Right renal cortex interstitium (tissue), 3 donors: Measurements from ENCODE around the gene TRIM2. TPM values are rescaled to one million over a fixed set of nuclear protein-coding genes. Genes with fewer than 3 reads are reported as not detected.
A peak's percentile ranks its signal among the peaks of the same experiment; 100 is the strongest.

Source experiments
- DNase-seq, 3 donors: peaks; one replicate each; pipeline ENCODE4 v3.0.0-alpha.2; 2013; ENCODE audit warnings: low read depth in 3 of 3, low spot score in 2 of 3
- polyA plus RNA-seq, 3 donors: library from polyadenylated mRNA; unstranded; fragments of 120-200 nt; gene quantifications; one replicate each; pipeline ENCODE4 v1.2.1, GENCODE V29; 2013; ENCODE audit not compliant: insufficient read length in 3 of 3

The TRIM2 gene
- polyA plus RNA-seq, 3 donors = 76.5 to 80.1 (median 79.4) TPM

GRCh38 chr4:153246446-153247115, 42.3 kb downstream of the TRIM2 start:
- no peak for DNase-seq

- DNase-seq = no peak
Observed at GRCh38 chr4:153247116-153247490, 42.9 kb downstream of the TRIM2 start.

DNA sequence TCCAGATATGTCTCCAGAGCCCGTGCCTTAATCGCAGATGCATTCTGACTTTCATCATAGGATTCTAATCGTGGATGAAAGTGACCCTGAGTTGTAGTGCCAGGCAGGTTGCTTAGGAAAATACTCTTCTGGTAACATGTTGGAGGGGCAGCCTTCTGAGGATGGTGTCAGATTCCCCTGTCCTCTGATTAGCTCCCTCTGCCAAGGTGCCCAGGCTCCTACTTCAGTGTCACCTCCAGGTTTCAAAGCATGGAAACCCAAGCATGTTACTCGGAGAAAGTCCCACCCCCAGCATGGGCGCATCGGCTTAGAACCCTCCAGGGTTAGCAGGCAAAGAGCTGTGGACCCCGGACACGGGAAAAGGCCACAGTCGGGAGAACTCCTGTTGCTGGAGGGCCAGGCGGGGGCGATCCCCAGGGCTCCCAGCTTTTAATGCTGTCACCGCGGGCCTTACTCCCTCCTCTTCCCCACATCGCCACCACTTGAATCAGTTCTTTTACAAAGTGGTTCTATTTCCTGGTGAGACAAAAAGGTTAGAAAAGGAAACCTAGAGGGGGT, 44.5 kb downstream of the TRIM2 start:
- no peak for DNase-seq

DNA sequence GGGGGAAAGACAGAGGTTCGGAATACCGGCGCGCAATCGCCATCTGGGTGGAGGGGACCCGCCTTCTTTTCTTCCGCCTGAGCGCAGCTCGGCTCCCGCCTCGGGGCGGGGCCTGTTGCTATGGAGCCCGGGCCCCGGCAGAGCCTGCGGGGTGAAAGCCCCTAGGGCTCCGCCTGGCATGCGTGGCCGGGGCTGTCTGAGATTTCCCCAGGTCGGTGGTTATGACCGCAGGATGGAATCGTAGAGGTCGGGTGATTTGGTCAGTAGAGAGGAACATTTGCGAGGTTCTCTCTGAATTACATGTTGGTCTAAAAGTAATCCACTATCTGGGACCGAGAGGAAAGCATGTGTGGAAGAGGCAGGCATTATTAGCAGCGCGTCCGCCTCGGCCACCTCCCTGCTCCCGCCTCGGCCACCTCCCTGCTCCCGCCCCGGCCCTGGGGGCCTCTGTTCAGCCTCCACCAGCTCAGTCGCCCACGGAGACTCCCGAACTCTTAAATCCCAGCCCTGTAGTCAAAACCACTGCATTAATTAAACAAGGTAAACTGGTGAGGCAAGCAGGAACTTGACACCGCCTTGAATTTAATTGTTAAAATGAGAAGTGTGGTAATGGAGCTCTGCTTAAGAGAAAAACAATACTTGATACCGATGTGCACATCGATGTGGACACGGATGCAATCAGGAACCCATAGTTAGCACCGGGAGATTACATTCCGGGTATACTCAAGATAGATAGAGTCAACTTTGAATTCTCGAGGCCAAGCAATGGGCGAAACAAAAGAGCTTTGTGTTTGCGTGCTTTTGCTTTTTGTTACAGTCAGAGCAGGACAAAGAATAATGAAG, 45.2 kb downstream of the TRIM2 start:
- DNase-seq = peak; percentile 80 to 82 (median 80)

GRCh38 chr4:153252122-153252521, 47.9 kb downstream of the TRIM2 start:
- no peak for DNase-seq

- DNase-seq = no peak
Observed at GRCh38 chr4:153255233-153255632, 51.0 kb downstream of the TRIM2 start.

GRCh38 chr4:153257151-153257620, 52.9 kb downstream of the TRIM2 start:
- DNase-seq = no peak

DNA sequence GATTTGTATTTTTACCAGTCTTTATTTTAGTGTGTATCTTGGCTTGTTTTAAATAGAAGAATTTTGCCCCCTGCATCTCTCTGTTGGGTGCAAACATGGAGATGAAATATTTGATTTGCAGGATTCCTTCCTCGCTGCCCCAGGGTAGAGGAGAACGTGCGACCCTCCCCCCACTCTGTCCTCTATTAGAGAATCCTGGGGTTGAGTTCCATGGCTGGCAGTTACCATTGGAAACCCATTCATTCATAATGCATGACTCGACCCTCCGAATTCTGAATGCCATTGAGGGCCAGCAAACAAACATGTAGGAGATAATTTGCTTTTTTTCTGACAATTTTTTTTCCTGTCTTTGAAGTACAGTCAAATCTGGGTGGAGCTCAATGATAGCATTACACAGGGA, 53.7 kb downstream of the TRIM2 start:
- DNase-seq = no peak

DNA sequence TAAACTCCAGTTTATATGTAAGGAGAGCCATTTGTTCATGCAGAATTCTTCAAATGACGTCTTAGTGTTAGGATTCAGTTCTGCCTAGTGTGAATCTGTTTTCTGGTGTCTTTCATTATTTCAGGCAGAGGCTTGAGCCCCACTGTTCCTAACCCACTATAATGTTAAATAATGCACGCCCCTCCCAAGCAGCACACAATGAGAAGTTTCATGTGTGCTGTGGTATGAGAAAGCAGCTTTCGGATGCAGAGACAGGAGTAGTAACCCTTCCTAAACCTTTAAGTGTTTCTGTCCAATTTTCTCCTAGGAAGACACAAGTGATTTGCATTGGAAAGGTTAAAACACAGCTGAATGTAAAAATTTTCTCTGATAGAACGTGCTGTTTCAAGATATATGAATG, 54.5 kb downstream of the TRIM2 start:
- DNase-seq = no peak

DNA sequence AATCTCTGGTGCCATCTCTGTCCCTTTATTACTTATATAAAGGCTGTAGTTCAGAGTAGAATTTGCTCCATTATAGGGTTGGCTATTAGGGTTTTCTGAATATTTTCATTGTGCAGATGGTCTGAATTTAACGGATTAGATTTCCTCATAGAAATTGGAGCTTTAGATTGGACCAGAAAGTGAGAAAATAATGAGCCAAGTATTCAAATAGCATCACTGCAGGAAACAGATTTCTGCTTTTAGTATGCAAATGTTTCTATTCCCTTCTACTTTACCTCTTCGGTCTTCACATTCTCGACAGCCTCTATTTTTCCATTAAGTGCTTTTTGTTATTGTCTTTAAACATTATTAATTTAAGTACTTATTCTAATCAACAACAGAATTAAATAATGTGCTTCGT, 55.4 kb downstream of the TRIM2 start:
- DNase-seq = no peak

DNA sequence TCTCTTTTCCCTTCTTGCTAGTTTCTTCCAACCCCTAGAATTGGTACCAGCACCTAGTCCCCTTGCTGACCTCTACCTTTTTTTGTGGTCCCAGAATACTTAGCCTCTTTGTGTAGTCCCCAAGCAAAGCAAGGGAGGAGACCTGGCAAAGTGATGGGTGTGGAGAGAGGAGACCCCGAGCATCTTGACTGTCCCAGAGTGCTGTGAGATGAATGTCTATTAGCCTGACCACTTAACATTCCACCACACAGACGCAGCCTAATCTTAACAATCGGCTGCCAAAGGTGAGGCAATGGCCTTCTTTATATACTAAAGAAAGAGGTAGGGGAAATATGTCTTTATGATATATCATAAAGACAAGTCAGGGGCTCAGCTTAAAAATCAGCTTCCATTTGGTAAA, 55.9 kb downstream of the TRIM2 start:
- no peak for DNase-seq

DNA sequence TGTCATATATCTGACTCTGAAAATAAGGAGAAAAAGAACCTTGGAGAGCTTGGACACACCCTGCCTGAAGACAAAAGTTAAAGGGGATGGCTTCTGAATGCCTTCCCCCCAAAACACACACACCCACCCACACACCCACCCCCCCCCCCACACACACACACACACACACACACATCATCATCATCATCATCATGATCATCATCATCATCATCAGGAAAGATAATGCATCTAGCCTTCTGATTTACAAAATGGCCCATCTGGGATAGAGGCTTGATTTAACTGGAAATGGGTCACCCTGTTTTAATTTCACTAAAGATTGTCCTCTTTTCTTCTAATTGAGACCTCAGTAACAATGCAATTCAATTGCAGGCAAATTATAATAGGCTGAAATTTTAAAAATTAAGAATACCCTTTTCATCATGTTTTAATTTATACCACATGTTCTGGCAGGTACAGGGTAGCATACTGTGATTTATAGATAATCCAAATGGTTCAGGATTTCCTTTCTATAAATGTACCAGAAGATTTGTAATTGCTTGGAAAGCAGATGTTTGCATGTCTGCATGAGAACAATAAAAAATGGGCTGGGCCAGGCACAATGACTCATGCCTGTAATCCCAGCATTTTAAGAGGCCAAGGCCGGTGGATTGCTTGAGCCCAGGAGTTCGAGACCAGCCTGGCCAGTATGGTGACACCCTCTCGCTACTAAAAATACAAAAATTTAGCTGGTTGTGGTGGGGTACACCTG, 56.5 kb downstream of the TRIM2 start:
- DNase-seq = no peak

GRCh38 chr4:153261461-153261860, 57.2 kb downstream of the TRIM2 start:
- no peak for DNase-seq

GRCh38 chr4:153261914-153262313, 57.7 kb downstream of the TRIM2 start:
- no peak for DNase-seq

DNA sequence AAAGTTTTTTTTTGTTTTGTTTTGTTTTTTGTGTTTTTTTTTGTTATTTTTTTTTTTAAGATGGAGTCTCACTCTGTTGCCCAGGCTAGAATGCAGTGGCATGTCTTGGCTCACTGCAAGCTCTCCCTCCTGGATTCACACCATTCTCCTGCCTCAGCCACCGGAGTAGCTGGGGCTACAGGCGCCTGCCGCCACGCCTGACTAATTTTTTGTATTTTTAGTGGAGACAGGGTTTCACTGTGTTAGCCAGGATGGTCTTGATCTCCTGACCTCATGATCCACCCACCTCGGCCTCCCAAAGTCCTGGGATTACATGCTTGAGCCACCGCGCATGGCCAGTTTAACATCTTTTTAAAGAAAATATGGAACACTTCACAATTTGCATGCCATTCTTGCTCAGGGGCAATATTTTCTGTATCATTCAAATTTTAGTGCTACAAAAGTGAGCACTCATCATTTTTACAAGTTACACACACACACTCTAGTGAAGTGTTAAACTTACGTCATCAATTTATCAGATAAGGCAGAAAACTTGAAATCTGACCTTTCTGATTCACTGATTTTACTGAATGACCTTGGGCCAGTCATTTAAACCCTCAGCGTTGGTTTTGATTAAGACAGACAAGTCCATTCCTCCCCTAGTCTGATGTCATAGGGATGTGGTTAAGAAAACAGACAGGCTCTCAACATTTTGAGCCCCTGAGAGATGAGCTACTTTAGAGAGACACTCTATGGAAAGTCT, 61.2 kb downstream of the TRIM2 start:
- no peak for DNase-seq

DNA sequence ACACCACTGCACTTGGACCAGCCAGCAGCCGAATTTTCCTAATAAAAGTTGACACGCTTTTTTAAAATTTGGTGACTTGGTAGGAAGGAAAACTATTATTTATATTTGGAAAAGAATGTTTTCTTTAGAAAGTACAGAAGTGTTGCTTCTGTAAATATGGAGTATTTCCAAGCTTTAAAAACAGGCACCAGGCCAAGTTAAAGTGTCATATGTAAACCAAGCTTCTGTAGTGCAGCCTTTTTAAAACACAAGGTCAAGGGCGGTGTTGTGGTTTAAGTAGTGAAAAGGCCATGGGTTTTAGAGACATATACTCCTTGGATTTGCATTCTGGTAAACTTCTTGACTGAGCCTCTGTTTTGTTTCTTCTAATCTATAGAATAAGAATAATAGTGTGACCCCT, 62.7 kb downstream of the TRIM2 start:
- DNase-seq = no peak

DNA sequence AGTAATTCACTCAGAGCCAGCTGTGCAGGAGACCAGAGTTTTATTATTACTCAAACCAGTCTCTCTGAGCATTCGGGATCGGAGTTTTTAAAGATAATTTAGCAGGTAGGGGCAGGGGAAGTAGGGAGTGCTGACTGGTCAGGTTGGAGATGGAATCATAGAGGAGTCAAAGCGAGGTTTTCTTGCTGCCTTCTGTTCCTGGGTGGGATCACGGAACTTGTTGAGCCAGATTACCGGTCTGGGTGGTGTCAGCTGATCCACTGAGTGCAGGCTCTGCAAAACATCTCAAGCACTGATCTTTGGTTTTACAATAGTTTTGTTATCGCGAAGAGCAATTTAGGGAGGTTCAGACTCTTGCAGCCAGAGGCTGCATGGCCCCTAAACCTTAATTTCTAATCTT, 63.6 kb downstream of the TRIM2 start:
- DNase-seq = no peak

DNA sequence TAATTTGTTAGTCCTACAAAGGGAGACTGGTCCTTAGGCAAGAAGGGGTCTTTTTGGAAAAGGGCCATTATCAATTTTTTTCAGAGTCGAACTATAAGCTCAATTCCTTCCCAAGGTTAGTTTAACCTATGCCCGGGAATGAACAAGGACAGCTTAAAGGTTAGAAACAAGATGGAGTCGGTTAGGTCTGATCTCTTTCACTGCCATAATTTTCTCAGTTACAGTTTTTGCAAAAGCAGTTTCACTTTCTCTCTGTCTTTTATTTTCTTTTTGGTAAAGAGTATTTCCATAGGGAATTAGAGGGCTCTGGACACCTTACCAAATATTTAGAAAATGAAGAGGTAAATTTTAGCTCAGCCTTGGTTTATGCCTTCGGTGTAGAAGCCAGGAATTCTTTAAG, 64.1 kb downstream of the TRIM2 start:
- DNase-seq = no peak

- no peak for DNase-seq
Observed at GRCh38 chr4:153269218-153269990, 65.2 kb downstream of the TRIM2 start.

- DNase-seq = no peak
Observed at GRCh38 chr4:153270361-153270760, 66.1 kb downstream of the TRIM2 start.
